Loucy (cell line): Measurements from ENCODE around the gene FICD.

ENCODE experiments used
- CTCF ChIP-seq: fragments of 200-600 bp; sonication (generic); conservative IDR thresholded peaks from 2 replicates; pipeline ENCODE4 v1.5.1; 2014; ENCODE audit warnings: mild to moderate bottlenecking, antibody characterized with exemption, low read length
- EZH2phosphoT487 ChIP-seq: fragments of 200-600 bp; IDR thresholded peaks from 2 replicates; pipeline ENCODE4 v1.6.1; 2018; ENCODE audit warnings: antibody characterized with exemption, mild to moderate bottlenecking, moderate library complexity, borderline replicate concordance

DNA sequence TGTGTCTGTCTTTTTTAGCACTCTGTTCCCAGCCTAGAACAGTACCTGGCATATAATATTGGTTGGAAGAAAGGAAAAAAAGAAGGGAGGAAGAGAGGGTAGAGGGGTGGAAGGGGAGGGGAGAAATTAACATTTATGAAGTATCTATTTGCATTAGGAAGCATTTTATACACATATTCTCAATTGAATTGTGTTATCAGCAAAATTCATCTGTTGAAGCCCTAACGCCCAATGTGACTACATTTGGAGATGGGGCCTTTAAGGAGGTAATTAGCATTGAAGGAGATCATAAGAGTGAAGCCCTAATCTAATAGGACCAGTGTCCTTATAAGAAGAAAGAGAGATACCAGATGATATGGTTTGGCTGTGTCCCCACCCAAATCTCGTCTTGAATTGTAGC is 30.2 kb upstream of the FICD start:
- TF ChIP-seq CTCF, result no peak
- no peak for TF ChIP-seq EZH2phosphoT487
